GM12874 (cell line): ENCODE measurements around the gene CAPRIN2.

Experiments used
- TF ChIP-seq, protein P1 (sequence below): IDR thresholded peaks from 2 replicates; pipeline ENCODE4 v1.5.1; 2011; ENCODE audit warnings: low read depth, mild to moderate bottlenecking, control low read depth, low read length, moderate library complexity; ENCODE audit not compliant: insufficient read depth

The CAPRIN2 gene

DNA sequence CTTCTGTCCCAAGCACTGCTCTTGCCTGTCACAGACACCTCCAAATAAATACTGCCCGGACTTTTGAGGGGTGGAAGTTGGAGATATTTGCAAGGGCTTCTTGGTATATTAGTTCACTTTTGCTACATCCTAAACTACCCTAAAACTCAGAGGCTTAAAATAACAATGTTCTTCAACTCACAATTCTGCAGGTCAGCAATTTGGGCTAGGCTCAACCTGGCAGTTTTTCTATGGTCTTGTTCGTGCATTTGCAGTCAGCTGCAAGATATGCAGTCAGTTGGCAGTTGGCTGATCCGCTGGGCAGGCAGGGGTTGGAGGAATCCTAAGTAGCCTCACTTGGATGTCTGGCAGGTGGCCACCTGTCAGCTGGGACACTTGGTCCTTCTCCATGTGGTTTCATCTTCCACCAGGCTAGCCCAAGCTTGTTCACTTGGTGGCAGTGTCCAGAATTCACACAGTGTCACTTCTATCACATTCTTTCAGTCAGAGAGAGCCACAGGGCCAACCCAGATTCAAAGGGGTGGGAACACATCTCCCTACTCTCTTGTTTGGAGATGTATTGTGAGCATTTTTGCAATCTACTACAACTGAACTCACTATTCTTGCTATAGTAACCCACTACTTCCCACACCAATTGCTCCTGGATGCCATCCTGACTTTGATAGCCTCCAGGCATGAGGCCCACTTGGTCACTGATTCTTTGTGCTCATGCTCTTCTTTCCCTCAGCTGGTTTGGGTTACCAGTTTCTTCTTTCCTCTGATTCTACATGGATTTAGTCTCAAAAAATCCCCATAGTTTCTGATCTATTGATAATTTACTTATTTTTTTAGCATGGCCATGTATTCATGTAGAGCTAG is 27.8 kb upstream of the CAPRIN2 start:
- TF ChIP-seq, protein P1, sequence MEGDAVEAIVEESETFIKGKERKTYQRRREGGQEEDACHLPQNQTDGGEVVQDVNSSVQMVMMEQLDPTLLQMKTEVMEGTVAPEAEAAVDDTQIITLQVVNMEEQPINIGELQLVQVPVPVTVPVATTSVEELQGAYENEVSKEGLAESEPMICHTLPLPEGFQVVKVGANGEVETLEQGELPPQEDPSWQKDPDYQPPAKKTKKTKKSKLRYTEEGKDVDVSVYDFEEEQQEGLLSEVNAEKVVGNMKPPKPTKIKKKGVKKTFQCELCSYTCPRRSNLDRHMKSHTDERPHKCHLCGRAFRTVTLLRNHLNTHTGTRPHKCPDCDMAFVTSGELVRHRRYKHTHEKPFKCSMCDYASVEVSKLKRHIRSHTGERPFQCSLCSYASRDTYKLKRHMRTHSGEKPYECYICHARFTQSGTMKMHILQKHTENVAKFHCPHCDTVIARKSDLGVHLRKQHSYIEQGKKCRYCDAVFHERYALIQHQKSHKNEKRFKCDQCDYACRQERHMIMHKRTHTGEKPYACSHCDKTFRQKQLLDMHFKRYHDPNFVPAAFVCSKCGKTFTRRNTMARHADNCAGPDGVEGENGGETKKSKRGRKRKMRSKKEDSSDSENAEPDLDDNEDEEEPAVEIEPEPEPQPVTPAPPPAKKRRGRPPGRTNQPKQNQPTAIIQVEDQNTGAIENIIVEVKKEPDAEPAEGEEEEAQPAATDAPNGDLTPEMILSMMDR: no peak

DNA sequence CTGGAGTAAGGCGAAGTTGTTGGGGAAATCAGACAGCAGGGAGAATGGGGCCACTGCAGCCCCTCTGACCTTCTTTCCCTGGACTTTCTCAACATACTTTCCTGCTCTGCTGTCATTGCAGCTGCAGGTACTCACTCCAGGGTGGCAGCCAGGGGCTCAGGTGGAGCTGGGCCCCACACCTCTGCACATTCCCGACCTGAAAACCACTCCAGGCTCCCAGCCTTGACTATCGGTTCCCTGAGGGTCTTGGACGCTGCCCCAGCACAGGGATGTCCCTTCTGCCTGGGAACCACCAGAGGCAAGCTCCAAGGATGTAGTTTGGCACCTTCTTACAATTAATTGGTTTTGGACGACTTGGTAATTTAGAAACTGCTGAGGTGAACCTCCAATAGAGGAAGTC is 24.8 kb upstream of the CAPRIN2 start:
- TF ChIP-seq, protein P1: no peak

DNA sequence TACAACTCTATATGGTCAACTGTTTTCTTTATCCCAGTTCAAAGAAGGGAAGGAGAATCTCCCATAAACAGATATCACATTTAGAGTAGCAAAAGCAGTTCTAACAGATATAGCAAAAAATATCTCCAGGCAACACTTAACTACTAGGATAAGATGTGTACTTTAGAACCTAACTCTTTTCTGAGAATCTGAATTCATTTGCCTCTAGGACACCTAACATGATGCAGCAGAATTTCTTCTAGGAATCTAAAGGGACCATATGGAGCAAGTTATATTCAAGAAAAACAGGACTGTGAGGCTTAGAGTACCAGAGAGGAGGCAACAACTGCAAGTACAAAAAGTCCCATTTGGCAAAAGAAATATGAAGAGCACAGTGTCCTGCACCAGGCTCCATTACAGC is 24.4 kb upstream of the CAPRIN2 start:
- TF ChIP-seq, protein P1: no peak

DNA sequence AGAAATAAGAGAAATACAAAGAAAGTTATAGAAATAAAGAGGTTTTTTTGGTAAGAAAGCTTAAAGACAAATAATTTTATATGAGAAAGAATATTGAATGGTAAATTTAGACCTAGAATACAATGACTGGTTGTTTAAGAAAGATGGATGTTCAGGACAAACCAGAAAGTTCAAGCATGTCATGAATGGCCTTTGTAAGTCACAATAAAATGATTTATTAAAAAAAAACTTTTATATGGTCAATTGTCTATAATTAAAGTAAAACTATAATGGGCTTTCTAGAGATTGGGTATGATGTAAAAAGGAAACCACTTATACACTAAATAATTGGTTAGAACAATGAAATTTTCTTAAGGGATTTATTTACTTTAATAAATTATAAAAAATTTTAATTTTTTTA is 19.8 kb upstream of the CAPRIN2 start:
- TF ChIP-seq, protein P1: no peak

DNA sequence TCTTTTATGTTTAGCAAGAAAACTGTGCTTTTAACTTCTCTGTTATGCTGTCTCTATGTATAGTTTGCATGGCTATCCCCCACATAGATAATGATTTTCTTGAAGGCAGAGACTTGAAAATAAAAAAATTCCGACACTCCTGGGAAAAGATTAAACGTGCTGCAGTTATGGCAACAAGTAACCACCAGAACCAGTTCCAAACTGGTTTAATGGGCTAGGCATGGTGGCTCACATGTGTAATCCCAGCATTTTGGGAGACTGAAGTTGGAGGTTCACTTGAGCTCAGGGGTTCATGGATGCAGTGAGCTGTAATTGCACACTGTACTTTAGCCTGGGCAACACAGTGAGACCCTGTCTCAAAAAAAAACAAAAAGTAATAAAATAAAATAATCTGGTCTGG is 15.1 kb upstream of the CAPRIN2 start:
- TF ChIP-seq, protein P1: no peak

DNA sequence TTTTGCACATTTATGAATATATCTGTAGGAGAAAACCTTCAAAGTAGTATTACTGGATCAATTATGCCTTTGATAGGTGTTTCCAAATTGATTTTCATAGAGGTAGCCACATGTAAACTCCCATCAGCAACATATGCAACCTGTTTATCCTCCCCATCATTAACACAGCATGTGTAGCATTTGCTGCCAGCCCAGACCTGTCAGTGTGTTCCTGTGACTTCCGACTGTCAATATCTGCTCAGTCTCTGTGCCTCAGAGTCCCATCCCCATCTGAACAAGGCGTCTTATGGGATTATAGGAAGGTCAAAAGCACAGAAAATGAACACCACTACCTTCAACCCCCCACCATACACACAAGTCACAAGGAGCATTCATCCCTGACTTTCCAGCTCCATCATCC is 9.5 kb upstream of the CAPRIN2 start:
- TF ChIP-seq, protein P1: no peak

DNA sequence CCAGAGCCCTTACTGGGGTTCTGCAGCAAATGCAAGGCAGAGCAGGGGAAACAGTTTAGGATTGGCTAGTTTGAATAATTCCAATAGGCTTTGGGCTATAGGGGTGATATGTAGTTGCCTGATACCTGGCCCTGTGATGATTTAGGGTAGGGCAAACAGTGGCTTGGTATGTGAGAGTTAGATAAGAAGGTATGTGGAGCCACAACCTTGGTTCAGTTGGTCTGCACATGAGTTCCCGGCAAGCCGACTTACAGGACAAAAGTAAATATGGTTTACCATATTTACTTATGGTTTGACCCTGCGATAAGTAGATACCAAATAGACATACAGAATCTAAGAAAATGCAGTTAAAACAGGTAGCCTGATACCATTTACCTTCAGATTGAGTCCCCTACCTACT is 8.3 kb upstream of the CAPRIN2 start:
- TF ChIP-seq, protein P1: no peak
